ENCODE results near the gene GNAO1. TPM values are rescaled to one million over a fixed set of nuclear protein-coding genes. Genes with fewer than 3 reads are reported as not detected.

The GNAO1 gene
- total and polyA plus RNA-seq, 7 donors = 0.69 to 67.0 (median 28.8) TPM

GRCh38 chr16:56161658-56162057 lies 29.6 kb upstream of the GNAO1 start:
- Histone ChIP-seq H3K27ac (no peak overlapping the region), H3K9me3 (no peaks in the 10 kb centered on the region), H3K4me1 (peaks cover 0 to 16% (median 0%) of the 10 kb centered on the region in 4 donors), H3K4me3 (no peak overlapping the region), H3K36me3 (no peaks in the 10 kb centered on the region), H3K27me3 (no peaks in the 10 kb centered on the region)
- WGBS, 2 donors = 75 to 85% methylated on average over 4 of the region's 4 CpGs
- TF ChIP-seq EP300 (IDR thresholded peaks at IDR 0.05) (no peak), CTCF (IDR thresholded peaks at IDR 0.05) (no peak), POLR2AphosphoS5 (IDR thresholded peaks at IDR 0.05) (no peak), POLR2A (IDR thresholded peaks at IDR 0.05) (no peak)
- DNase-seq = no peak
- intact Hi-C loops (cut with DNase I) = no loop called here

- TF ChIP-seq POLR2A (IDR thresholded peaks at IDR 0.05) = no peak
- TF ChIP-seq POLR2AphosphoS5 (IDR thresholded peaks at IDR 0.05) = peak in 2 of 4 donors; percentile 11 to 12
- TF ChIP-seq CTCF (IDR thresholded peaks at IDR 0.05) = no peak
- no peak for TF ChIP-seq EP300 (IDR thresholded peaks at IDR 0.05)
- intact Hi-C loops (cut with DNase I) = no loop called here
- H3K36me3 ChIP-seq = no peaks in the 10 kb centered on the region
- no peak for DNase-seq
- H3K4me3 ChIP-seq = no peak overlapping the region
- H3K9me3 ChIP-seq = no peaks in the 10 kb centered on the region
- peaks cover 0 to 16% (median 0%) of the 10 kb centered on the region in 4 donors for H3K4me1 ChIP-seq
- H3K27me3 ChIP-seq = no peaks in the 10 kb centered on the region
- 82 to 91% methylated on average over 1 of the region's 1 CpG for WGBS, 2 donors
- peak overlapping the region in 2 of 4 donors; percentile 33 to 41 for H3K27ac ChIP-seq
These were observed 28.2 kb upstream of the GNAO1 start for GRCh38 chr16:56163089-56163488.

- Histone ChIP-seq H3K27me3 (no peaks in the 10 kb centered on the region), H3K4me1 (peaks cover 0 to 16% (median 0%) of the 10 kb centered on the region in 4 donors), H3K36me3 (no peaks in the 10 kb centered on the region), H3K4me3 (no peak overlapping the region), H3K27ac (no peak overlapping the region), H3K9me3 (no peaks in the 10 kb centered on the region)
- 75 to 83% methylated on average over 2 of the region's 2 CpGs for WGBS, 2 donors
- no peak for DNase-seq
- TF ChIP-seq CTCF (IDR thresholded peaks at IDR 0.05) = no peak
- no peak for TF ChIP-seq POLR2A (IDR thresholded peaks at IDR 0.05)
- TF ChIP-seq POLR2AphosphoS5 (IDR thresholded peaks at IDR 0.05) = no peak
- TF ChIP-seq EP300 (IDR thresholded peaks at IDR 0.05) = no peak
- intact Hi-C loops (cut with DNase I) = no loop called here
These were observed 27.4 kb upstream of the GNAO1 start for GRCh38 chr16:56163938-56164337.

GRCh38 chr16:56164636-56165035 lies 26.7 kb upstream of the GNAO1 start:
- DNase-seq = no peak
- intact Hi-C loops (cut with DNase I) = no loop called here
- Histone ChIP-seq H3K4me1 (peaks cover 0 to 16% (median 0%) of the 10 kb centered on the region in 4 donors), H3K27me3 (no peaks in the 10 kb centered on the region), H3K4me3 (no peak overlapping the region), H3K9me3 (no peaks in the 10 kb centered on the region), H3K36me3 (no peaks in the 10 kb centered on the region), H3K27ac (no peak overlapping the region)
- TF ChIP-seq POLR2A (IDR thresholded peaks at IDR 0.05) (no peak), POLR2AphosphoS5 (IDR thresholded peaks at IDR 0.05) (no peak), EP300 (IDR thresholded peaks at IDR 0.05) (no peak), CTCF (IDR thresholded peaks at IDR 0.05) (no peak)

GRCh38 chr16:56174411-56174810 lies 16.9 kb upstream of the GNAO1 start:
- no peak overlapping the region for H3K4me3 ChIP-seq
- DNase-seq = no peak
- H3K9me3 ChIP-seq = peaks cover 0 to 2% (median 0%) of the 10 kb centered on the region in 4 donors
- no peaks in the 10 kb centered on the region for H3K4me1 ChIP-seq
- H3K27ac ChIP-seq = no peak overlapping the region
- H3K36me3 ChIP-seq = no peaks in the 10 kb centered on the region
- H3K27me3 ChIP-seq = no peaks in the 10 kb centered on the region
- no peak for TF ChIP-seq POLR2A (IDR thresholded peaks at IDR 0.05)
- TF ChIP-seq CTCF (IDR thresholded peaks at IDR 0.05) = no peak
- no peak for TF ChIP-seq EP300 (IDR thresholded peaks at IDR 0.05)
- TF ChIP-seq POLR2AphosphoS5 (IDR thresholded peaks at IDR 0.05) = no peak
- intact Hi-C loops (cut with DNase I) = no loop called here
